ENCODE results near the gene TMEM253.

- TF ChIP-seq CTCF (conservative IDR thresholded peaks at IDR 0.05; ENCODE audit: low read depth in 2 of 2) (no peak), ZNF462 (CRISPR knock-in tag; IDR thresholded peaks at IDR 0.05) (no peak), JUNB (IDR thresholded peaks at IDR 0.05; ENCODE audit: unreplicated experiment) (no peak), POLR2AphosphoS5 (IDR thresholded peaks at IDR 0.05; ENCODE audit: low read depth) (no peak), REST (IDR thresholded peaks at IDR 0.05; ENCODE audit: unreplicated experiment) (no peak), EZH2 (IDR thresholded peaks at IDR 0.05; ENCODE audit: low read depth, unreplicated experiment) (no peak), ZNF114 (CRISPR knock-in tag; IDR thresholded peaks at IDR 0.05) (no peak), ZNF331 (CRISPR knock-in tag; IDR thresholded peaks at IDR 0.05; ENCODE audit: low read depth) (no peak), EZH2phosphoT487 (IDR thresholded peaks at IDR 0.05; ENCODE audit: unreplicated experiment) (no peak), NANOG (IDR thresholded peaks at IDR 0.05; ENCODE audit: borderline replicate concordance) (no peak), STAT1 (IDR thresholded peaks at IDR 0.05; ENCODE audit: unreplicated experiment) (no peak), CREB1 (CRISPR knock-in tag; IDR thresholded peaks at IDR 0.05; ENCODE audit: low read depth) (no peak), ETS1 (IDR thresholded peaks at IDR 0.05) (no peak)
These were observed 19.8 kb downstream of the TMEM253 start for GRCh38 chr14:21120686-21121085.

Data from GM23338 (cell line).